Vagina (tissue), 2 donors: ENCODE results near the gene SMPX.

ENCODE experiments used
- POLR2AphosphoS5 ChIP-seq, 2 donors: sonication (generic); formaldehyde crosslinking; IDR thresholded peaks; one replicate each; pipeline ENCODE4 v1.9.0; 2017; ENCODE audit warnings: antibody characterized with exemption in 2 of 2, mild to moderate bottlenecking in 2 of 2, low read depth in 1 of 2; ENCODE audit not compliant: insufficient read depth in 1 of 2
- TF ChIP-seq, protein P1 (sequence below), 3 experiments: fragments of 450-650 bp in 2 of 3; fragments of 200-600 bp in 1 of 3; sonication (generic) in 1 of 3; IDR thresholded peaks; one replicate each; pipeline ENCODE4 v1.5.1; 2017 to 2019; ENCODE audit warnings: antibody characterized with exemption in 3 of 3, mild to moderate bottlenecking in 2 of 3, moderate library complexity in 2 of 3

DNA sequence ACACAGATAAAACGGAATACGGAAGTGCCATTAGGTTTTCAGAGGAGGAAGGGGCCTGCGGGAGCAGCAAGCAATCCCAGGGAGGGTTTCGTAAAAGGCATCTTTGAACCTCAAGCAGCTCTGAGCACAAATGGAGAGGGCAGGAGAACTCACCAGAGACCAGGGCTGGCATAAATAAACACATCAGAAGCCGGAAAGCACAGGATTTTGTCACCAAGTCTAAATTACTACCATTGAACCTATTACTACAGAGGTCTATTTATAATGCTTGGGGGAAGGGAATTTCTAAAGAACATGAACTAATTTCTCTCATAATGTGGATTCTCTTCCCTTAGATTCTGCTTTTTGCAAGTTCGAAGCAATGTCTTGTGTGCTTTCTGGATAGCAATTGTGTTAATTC lies 41.9 kb upstream of the SMPX start:
- TF ChIP-seq, protein P1, sequence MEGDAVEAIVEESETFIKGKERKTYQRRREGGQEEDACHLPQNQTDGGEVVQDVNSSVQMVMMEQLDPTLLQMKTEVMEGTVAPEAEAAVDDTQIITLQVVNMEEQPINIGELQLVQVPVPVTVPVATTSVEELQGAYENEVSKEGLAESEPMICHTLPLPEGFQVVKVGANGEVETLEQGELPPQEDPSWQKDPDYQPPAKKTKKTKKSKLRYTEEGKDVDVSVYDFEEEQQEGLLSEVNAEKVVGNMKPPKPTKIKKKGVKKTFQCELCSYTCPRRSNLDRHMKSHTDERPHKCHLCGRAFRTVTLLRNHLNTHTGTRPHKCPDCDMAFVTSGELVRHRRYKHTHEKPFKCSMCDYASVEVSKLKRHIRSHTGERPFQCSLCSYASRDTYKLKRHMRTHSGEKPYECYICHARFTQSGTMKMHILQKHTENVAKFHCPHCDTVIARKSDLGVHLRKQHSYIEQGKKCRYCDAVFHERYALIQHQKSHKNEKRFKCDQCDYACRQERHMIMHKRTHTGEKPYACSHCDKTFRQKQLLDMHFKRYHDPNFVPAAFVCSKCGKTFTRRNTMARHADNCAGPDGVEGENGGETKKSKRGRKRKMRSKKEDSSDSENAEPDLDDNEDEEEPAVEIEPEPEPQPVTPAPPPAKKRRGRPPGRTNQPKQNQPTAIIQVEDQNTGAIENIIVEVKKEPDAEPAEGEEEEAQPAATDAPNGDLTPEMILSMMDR (IDR thresholded peaks at IDR 0.05) = no peak
- no peak for TF ChIP-seq POLR2AphosphoS5 (IDR thresholded peaks at IDR 0.05; ENCODE audit: insufficient read depth in 1 of 2, low read depth in 1 of 2)
